AG09309 (cell line): ENCODE results near the gene NUP93.

ENCODE experiments used
- DNase-seq: peaks from one replicate; pipeline ENCODE4 v3.0.0-alpha.2; 2010; ENCODE audit warnings: low read depth
- H3K4me3 ChIP-seq: 2 replicates; pipeline ENCODE4 v1.5.1; 2011; ENCODE audit warnings: mild to moderate bottlenecking, low read depth, low read length, moderate library complexity; ENCODE audit not compliant: control insufficient read depth
- TF ChIP-seq, protein P1 (sequence below): IDR thresholded peaks from 2 replicates; pipeline ENCODE4 v1.5.1; 2011; ENCODE audit warnings: mild to moderate bottlenecking, low read depth, low read length, inconsistent platforms; ENCODE audit not compliant: insufficient read depth, control insufficient read depth; ENCODE audit errors: missing control alignments

NUP93 gene

DNA sequence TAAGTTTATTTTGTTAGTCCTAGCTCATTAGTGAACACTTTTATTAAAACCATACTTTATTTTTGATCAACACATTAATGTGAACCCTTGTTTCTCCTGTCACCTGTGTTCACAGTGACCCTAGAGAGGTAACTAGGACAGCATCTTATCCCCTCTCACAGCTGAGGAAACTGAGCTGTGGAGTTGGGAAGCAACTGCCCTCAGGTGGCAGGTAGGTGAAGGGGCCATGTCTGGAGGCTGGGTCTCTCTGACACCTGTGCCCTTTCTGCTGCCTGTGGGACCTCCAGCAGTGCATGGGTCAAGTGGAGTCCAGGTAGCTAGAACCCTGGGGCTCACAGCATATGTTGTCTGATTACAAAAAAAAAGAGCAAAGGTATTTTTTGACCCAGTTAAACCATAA lies 112.2 kb downstream of the NUP93 start:
- TF ChIP-seq, protein P1, sequence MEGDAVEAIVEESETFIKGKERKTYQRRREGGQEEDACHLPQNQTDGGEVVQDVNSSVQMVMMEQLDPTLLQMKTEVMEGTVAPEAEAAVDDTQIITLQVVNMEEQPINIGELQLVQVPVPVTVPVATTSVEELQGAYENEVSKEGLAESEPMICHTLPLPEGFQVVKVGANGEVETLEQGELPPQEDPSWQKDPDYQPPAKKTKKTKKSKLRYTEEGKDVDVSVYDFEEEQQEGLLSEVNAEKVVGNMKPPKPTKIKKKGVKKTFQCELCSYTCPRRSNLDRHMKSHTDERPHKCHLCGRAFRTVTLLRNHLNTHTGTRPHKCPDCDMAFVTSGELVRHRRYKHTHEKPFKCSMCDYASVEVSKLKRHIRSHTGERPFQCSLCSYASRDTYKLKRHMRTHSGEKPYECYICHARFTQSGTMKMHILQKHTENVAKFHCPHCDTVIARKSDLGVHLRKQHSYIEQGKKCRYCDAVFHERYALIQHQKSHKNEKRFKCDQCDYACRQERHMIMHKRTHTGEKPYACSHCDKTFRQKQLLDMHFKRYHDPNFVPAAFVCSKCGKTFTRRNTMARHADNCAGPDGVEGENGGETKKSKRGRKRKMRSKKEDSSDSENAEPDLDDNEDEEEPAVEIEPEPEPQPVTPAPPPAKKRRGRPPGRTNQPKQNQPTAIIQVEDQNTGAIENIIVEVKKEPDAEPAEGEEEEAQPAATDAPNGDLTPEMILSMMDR, result no peak
- H3K4me3 ChIP-seq, result no peak overlapping the region
- no peak for DNase-seq

DNA sequence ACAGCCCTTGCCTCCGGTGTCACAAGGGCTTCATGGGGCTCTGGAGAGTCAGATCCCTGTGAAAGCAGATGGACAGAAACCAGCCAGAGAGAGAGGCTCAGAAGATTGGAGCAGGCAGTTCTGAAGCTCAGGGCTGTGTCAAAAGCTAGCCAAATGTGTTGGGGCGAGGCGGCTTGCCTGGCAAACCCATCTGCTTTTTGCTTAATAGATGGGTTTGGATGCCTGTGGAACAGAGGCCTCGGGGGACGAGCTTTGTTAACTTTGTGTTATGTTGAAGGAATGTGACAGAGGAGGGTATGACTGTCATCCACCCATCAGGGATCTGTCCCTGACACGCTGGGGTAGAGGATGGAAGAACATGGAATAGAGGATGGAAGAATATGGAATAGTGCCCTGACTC lies 114.1 kb downstream of the NUP93 start:
- no peak overlapping the region for H3K4me3 ChIP-seq
- TF ChIP-seq, protein P1, result no peak
- DNase-seq, result no peak

DNA sequence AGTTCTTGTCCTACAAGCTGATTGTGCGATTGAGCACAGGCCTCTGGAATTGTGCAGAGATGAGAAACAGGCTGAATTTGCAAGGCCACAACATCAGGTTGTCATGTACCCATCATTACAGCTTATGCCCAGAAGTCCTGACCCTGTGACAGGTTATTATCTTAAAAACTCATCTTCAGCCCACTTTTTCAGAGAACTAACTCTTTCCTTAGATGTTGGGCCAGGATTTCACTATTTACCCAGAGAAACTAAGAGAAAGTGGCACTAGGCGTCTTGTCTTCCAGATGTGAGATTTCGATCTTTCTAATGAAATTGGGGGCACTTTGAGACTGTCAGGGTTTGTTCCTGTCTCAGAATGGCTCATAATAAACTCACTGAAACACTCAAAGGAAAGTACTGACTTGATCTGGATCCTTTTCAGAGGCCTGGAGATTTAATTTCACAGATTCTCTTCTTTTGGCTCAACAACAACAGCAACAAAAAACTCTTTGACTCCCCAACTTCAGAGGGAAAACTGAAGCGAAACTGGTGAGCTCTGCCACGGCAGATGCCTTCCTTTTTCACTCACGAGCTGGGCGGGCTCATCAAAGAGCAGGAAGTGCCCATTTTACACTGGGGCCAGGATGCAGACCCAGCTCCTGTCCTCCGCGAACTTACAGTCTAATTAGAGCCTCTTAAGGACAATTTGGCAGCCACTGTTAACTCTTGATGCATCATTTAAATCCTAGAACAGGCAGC lies 117.4 kb downstream of the NUP93 start:
- no peak for DNase-seq
- H3K4me3 ChIP-seq, result no peak overlapping the region
- TF ChIP-seq, protein P1, result no peak

GRCh38 chr16:56848029-56848936 lies 118.4 kb downstream of the NUP93 start:
- TF ChIP-seq, protein P1, result no peak
- H3K4me3 ChIP-seq, result no peak overlapping the region
- no peak for DNase-seq

DNA sequence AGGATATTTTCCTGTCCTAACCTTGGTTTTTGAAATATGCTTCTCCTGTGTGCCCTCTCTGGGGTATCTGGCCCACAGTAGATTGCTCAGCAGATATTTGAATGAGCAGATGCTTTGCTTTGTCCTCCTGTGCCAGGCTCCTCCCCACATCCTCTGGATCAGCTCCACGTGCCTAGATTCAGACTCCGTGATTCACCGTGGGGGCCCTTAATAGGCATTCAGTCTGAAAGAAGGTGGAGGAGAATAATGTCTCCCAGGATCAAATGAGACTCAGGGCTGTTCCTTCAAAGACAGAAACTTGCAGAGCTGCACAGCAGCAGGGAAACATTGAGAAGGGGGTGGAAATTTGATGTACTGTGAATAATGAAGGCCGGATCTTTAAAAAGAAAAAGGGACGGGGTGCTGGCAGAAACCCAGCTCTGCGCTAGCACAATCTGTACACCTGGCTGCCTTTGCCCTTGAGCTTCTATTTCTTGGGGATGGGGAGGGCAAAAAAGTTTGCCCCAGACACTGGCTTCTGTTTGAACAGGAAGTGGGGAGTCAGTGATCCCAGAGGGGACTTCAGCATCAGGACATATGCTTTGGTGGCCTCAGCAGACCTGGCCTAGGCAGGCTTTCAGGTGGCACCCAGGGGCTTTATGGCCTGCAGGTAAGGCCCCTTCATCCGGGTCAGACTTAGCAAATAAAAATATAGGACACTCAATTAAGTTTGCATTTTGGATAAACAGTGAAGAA lies 119.2 kb downstream of the NUP93 start:
- TF ChIP-seq, protein P1, result no peak
- no peak overlapping the region for H3K4me3 ChIP-seq
- no peak for DNase-seq

GRCh38 chr16:56849690-56850680 lies 120.1 kb downstream of the NUP93 start:
- no peak overlapping the region for H3K4me3 ChIP-seq
- no peak for DNase-seq
- TF ChIP-seq, protein P1, result no peak
